Choroid plexus epithelial cell (primary cell): ENCODE data around the gene SECTM1.

Experiments
- DNase-seq: peaks from one replicate; pipeline ENCODE4 v3.0.0-alpha.2; 2010; ENCODE audit warnings: low read depth
- H3K4me3 ChIP-seq: 2 replicates; pipeline ENCODE4 v1.5.1; 2011; ENCODE audit warnings: low read depth, mild to moderate bottlenecking, control low read depth, low read length, moderate library complexity
- TF ChIP-seq, protein P1 (sequence below): conservative IDR thresholded peaks from 2 replicates; pipeline ENCODE4 v1.5.1; 2011; ENCODE audit warnings: low read depth, mild to moderate bottlenecking, control low read depth, inconsistent platforms, low read length, moderate library complexity

The SECTM1 gene

DNA sequence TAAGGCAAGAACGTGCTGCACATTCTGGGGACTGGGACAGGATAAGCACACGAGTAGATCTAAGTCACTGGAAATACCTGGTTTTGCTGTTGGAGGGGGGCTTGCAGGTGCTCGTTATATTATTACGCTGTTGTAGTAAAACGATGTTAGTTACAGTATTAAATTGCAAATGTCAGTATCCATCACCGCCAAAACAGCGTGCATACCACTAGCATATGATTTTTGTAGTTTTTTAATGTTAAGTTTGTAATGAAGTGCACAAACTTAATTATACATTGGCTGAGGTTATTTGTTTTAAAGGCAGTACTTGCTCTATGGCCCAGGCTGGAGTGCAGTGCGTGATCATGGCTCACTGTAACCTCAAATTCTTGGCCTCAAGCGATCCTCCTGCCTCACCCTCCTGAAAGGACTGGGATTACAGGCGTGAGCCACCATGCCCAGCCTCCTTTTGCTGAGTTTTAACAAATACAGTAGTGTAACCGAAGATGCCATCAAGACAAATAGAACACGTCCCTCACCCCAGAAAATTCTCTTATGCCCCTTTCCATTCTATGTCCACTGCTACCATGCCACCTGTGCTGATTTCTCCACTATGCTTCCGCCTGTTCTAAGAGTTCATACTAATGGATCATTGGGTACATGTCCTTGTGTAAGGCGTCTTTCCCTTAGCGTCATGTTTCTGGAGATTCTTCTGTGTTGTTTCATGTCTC lies 39.3 kb downstream of the SECTM1 start:
- H3K4me3 ChIP-seq: peak overlapping the region; percentile 50
- TF ChIP-seq, protein P1, sequence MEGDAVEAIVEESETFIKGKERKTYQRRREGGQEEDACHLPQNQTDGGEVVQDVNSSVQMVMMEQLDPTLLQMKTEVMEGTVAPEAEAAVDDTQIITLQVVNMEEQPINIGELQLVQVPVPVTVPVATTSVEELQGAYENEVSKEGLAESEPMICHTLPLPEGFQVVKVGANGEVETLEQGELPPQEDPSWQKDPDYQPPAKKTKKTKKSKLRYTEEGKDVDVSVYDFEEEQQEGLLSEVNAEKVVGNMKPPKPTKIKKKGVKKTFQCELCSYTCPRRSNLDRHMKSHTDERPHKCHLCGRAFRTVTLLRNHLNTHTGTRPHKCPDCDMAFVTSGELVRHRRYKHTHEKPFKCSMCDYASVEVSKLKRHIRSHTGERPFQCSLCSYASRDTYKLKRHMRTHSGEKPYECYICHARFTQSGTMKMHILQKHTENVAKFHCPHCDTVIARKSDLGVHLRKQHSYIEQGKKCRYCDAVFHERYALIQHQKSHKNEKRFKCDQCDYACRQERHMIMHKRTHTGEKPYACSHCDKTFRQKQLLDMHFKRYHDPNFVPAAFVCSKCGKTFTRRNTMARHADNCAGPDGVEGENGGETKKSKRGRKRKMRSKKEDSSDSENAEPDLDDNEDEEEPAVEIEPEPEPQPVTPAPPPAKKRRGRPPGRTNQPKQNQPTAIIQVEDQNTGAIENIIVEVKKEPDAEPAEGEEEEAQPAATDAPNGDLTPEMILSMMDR: no peak
- no peak for DNase-seq

DNA sequence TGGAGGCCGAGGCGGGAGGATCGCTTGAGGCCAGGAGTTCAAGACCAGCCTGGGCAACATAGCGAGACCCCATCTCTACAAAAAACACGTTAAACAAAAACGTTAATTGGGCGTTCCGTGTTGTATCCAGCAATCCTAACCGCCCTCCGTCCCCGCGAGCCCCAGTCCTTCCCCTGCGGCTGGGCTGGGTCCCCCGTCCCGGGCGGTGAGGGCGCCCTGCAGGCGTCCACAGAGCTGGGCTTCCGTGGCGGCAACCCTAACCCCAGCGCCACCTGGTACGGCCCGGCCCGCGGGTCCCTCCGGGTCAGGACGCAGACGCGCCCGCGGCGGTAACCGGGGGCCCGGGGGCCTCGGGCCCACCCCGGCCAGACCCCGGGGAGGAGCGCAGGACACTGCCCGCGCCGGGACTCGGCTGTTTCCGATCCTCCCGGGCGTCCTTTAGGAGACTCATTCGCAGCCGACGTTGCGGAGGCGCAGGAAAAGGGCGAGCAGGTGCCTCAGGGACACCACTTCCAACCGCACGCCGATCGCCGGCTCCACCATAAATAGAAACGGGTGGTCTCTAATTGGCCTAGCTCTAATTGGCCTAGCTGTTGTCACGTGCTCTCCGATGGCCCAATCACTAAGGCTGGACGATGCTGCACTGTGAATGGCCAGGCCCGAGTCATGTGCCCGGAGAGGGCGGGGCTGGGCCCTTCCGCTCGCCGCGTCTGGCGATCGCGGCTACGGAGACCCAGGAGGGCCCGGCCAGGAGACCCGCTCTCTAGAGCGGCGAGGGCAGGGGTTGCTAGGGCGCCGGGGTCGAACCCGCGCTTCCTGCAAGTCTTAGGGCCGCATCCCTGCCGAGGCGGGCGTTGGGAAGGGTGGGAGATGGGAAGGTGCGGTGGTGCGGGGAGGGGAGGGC lies 41.1 kb downstream of the SECTM1 start:
- peak overlapping the region; percentile 78 for H3K4me3 ChIP-seq
- peak; percentile 99 for DNase-seq
- TF ChIP-seq, protein P1: no peak

DNA sequence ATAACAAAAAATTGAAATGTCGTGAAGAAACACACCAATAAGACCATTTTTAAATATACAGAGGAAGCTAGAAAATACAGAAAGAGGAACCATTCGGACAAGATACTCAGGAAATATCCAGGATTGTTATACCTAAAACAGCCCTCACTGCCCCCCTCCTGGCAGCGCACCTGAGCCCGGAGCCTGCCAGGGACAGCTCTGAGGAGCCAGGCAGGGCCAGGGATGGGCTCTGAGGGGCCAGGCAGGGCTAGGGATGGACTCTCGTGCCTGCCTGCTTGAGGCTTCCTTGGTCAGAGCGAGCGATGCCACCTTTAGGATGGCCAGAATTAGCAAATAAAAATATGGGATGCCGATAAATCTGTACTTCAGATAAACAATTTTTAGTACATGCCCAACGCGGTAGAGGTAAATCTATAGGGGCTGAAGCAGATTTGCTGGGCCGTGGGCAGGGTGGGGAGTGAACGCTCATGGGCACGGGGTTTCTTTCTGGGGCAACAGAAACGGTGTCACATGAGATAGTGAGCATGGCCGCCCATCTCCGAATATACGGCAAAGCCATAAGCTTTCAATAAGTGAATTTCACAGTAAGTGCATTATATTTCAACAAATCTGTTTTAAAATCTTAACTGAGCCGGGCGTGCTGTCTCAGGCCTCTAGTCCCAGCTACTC lies 41.9 kb downstream of the SECTM1 start:
- TF ChIP-seq, protein P1: no peak
- no peak for DNase-seq
- H3K4me3 ChIP-seq: peak overlapping the region; percentile 71

DNA sequence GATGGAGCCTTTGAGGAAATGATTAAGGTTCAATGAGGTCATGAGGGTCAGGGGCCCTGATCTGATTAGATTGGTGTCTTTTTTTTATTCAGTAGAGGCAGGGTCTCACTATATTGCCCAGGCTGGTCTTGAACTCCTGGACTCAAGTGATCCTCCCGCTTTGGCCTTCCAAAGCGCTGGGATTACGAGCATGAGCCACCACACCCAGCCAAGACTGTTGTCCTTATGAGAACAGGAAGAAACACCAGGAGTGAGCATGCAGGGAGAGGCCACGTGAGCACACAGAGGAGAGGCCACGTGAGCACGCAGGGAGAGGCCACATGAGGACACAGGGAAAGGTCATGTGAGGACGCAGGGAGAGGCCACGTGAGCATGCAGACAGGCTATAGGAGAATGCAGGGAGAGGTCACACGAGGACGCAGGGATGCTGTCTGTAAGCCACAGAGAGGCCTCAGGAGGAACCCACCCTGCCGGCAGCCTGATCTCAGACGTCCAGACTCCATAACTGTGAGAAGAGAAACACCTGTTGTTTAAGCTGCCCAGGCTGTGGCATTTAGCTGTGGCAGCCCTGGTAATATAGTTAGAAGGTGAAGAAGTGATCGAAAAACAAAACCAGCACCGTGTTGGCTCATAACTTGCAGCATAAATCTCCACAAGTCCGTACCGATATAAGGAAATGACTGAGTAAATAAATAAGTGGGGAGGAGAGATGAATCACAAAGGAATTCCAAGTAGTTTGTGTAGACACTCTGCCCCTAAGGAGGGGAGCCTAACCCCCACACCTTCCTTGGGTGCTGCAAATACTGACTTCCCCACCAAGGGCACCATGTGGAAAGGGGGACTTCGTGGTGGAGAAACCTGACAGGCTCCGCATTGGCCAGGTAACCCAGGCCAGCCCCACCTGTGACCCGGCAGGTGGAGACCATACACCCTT lies 45.4 kb downstream of the SECTM1 start:
- no peak overlapping the region for H3K4me3 ChIP-seq
- TF ChIP-seq, protein P1: no peak
- peak; percentile 97 for DNase-seq

DNA sequence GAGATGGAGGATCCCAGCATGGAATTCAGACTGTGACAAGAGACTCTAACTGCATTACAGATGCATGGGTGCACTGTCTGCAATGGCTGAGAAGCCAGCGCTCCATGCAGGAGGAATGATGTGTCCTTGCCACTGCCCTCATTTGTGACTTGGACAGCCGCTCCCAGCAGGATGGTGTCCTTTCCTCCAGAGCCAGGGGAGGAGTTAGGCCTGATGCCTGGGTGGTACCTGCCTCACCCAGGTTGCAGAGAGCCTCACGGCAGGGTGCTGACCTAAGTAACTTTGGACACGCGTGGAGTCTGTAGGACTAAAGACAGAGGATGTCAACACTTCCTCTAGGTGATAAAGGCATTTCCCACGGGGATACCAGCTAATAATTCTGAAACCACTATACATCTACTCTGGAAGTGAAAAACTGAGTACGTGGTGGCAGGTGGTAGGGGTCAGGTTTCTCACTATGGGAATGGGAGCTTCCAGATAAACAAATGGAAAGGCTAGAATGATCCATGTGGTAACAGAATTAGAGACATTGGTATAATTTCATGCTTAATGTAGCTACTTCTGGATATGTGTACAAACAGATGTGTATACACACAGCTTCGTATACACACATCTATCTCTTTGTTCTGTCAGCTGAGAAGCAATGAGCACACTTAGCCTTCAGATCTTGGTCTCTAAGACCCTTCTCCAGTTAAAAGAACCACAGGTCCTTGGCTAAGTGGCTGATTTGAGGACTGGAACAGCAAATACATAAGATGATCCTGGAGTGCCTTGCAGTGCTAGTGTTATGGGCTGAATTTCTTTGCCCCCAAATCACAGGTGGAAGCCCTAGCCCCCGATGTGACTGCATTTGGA lies 46.3 kb downstream of the SECTM1 start:
- no peak overlapping the region for H3K4me3 ChIP-seq
- TF ChIP-seq, protein P1: no peak
- DNase-seq: no peak

DNA sequence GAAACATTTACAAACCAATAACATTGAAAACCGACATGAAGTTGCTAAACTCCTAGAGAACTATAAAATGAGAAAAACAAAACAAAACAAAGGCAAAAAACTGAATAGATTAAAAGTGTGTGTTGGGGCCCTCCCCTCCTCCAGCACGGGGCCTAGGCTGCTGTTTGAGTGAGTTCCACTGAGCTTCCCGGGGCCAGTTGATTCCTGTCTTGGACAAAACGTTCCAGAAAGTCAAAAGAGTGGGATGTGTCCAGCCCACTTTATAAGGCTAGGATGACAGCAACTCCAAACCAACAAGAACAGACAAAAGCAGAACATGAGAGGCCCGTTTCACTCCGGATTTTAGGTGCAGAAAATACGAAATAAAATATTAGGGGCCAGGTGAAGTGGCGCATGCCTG lies 48.4 kb downstream of the SECTM1 start:
- H3K4me3 ChIP-seq: no peak overlapping the region
- TF ChIP-seq, protein P1: no peak
- peak; percentile 34 for DNase-seq
